Sigmoid colon (tissue), 7 donors: ENCODE results near the gene ARL2. TPM values are rescaled to one million over a fixed set of nuclear protein-coding genes. Genes with fewer than 3 reads are reported as not detected.

Experiments
- DNase-seq: peaks from one replicate; pipeline ENCODE4 v3.0.0-alpha.2; 2019
- H3K27ac ChIP-seq, 4 donors: fragments of 200-600 bp; sonication (generic); one replicate each; pipeline ENCODE4 v1.5.1; 2016 to 2019; ENCODE audit warnings: mild to moderate bottlenecking in 1 of 4
- H3K27me3 ChIP-seq, 3 donors: fragments of 200-600 bp; sonication (generic); one replicate each; pipeline ENCODE4 v1.5.1; 2019; ENCODE audit warnings: mild to moderate bottlenecking in 1 of 3
- H3K36me3 ChIP-seq, 4 donors: fragments of 200-600 bp; sonication (generic); one replicate each; pipeline ENCODE4 v1.5.1; 2016 to 2019
- H3K4me1 ChIP-seq, 4 donors: fragments of 200-600 bp; sonication (generic); one replicate each; pipeline ENCODE4 v1.5.1; 2017 to 2019
- H3K4me3 ChIP-seq, 4 donors: fragments of 200-600 bp; sonication (generic); one replicate each; pipeline ENCODE4 v1.5.1; 2017 to 2019; ENCODE audit warnings: mild to moderate bottlenecking in 2 of 4, moderate library complexity in 1 of 4
- H3K9me3 ChIP-seq, 4 donors: fragments of 200-600 bp in 3 of 4; sonication (generic) in 3 of 4; one replicate each; pipeline versions ENCODE4 v1.5.1 to v1.6.1; 2013 to 2019
- EP300 ChIP-seq, 4 donors: sonication (generic); formaldehyde crosslinking; IDR thresholded peaks; one replicate each; pipeline ENCODE4 v1.6.1; 2017; ENCODE audit warnings: antibody characterized with exemption in 4 of 4
- POLR2A ChIP-seq, 2 donors: fragments of 450-650 bp; IDR thresholded peaks; one replicate each; pipeline ENCODE4 v1.6.1; 2016; ENCODE audit warnings: antibody characterized with exemption in 2 of 2, mild to moderate bottlenecking in 2 of 2, moderate library complexity in 2 of 2
- POLR2AphosphoS5 ChIP-seq, 4 donors: sonication (generic); formaldehyde crosslinking; IDR thresholded peaks; one replicate each; pipeline ENCODE4 v1.6.1; 2017; ENCODE audit warnings: antibody characterized with exemption in 4 of 4
- WGBS, 2 donors: extraction: QIAGEN DNeasy Blood & Tissue Kit; methylation state at CpG; one replicate each; pipeline ENCODE4 v1.1.7; 2013; 5-methylcytosine and 5-hydroxymethylcytosine counted together
- intact Hi-C: fragments of 100-400 bp; cut with DNase I; formaldehyde crosslinking; loops from one replicate; pipeline ENCODE4 v1.15.1; 2023
- polyA plus RNA-seq, 3 donors: library from polyadenylated mRNA; stranded (reverse); fragments of 200-250 nt; gene quantifications; one replicate each; pipeline ENCODE4 v1.2.3, GENCODE V29; 2013
- total RNA-seq, 4 donors: library from RNA; depleted of rRNA; stranded (reverse); fragments of >200 nt; gene quantifications; one replicate each; pipeline ENCODE4 v1.1.0, GENCODE V29; 2016
- TF ChIP-seq, protein P1 (sequence below), 4 experiments: fragments of 450-650 bp in 3 of 4; fragments of 200-600 bp in 1 of 4; IDR thresholded peaks; one replicate each; pipeline ENCODE4 v1.5.1; 2016 to 2019; ENCODE audit warnings: antibody characterized with exemption in 4 of 4, mild to moderate bottlenecking in 3 of 4, moderate library complexity in 2 of 4
- donor health status: healthy with polysubstance abuse.
- donor health status: Bipolar disorder and iron deficiency.
- donor health status: healthy.

ARL2 gene
- total and polyA plus RNA-seq, 7 donors: 92.9 to 157 (median 124) TPM

DNA sequence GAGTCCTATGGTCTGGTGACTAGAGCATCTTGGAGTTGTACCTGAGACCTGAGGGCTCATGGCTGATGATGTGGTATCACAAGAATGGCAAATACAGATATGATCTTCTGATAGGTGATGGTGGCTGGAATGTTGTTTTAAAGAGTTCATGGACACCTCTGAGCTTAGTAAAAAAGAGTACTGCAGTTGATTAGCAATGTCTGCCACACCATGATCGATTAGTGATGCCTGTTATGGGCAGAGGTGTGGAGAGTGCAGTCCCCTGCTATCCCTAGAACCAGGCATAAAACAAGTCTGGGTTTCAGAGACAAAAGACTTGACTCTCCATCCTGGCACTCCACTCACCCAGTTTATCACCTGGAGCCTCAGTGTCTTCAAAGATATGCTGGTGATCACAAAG lies 15.8 kb upstream of the ARL2 start:
- Histone ChIP-seq H3K36me3 (no peaks in the 10 kb centered on the region), H3K4me1 (peaks cover 0 to 26% (median 17%) of the 10 kb centered on the region in 4 donors), H3K4me3 (no peak overlapping the region), H3K27ac (no peak overlapping the region), H3K9me3 (no peaks in the 10 kb centered on the region), H3K27me3 (no peaks in the 10 kb centered on the region)
- 39 to 84% methylated on average over 1 of the region's 1 CpG for WGBS, 2 donors
- DNase-seq: no peak
- TF ChIP-seq POLR2A (IDR thresholded peaks at IDR 0.05) (no peak), EP300 (IDR thresholded peaks at IDR 0.05) (no peak), POLR2AphosphoS5 (IDR thresholded peaks at IDR 0.05) (no peak)
- TF ChIP-seq, protein P1, sequence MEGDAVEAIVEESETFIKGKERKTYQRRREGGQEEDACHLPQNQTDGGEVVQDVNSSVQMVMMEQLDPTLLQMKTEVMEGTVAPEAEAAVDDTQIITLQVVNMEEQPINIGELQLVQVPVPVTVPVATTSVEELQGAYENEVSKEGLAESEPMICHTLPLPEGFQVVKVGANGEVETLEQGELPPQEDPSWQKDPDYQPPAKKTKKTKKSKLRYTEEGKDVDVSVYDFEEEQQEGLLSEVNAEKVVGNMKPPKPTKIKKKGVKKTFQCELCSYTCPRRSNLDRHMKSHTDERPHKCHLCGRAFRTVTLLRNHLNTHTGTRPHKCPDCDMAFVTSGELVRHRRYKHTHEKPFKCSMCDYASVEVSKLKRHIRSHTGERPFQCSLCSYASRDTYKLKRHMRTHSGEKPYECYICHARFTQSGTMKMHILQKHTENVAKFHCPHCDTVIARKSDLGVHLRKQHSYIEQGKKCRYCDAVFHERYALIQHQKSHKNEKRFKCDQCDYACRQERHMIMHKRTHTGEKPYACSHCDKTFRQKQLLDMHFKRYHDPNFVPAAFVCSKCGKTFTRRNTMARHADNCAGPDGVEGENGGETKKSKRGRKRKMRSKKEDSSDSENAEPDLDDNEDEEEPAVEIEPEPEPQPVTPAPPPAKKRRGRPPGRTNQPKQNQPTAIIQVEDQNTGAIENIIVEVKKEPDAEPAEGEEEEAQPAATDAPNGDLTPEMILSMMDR (IDR thresholded peaks at IDR 0.05): no peak
- intact Hi-C loops: loop anchor here (5.0 kb wide), 1 partner anchor 46 kb away; no protein-coding TSS in a partner anchor

DNA sequence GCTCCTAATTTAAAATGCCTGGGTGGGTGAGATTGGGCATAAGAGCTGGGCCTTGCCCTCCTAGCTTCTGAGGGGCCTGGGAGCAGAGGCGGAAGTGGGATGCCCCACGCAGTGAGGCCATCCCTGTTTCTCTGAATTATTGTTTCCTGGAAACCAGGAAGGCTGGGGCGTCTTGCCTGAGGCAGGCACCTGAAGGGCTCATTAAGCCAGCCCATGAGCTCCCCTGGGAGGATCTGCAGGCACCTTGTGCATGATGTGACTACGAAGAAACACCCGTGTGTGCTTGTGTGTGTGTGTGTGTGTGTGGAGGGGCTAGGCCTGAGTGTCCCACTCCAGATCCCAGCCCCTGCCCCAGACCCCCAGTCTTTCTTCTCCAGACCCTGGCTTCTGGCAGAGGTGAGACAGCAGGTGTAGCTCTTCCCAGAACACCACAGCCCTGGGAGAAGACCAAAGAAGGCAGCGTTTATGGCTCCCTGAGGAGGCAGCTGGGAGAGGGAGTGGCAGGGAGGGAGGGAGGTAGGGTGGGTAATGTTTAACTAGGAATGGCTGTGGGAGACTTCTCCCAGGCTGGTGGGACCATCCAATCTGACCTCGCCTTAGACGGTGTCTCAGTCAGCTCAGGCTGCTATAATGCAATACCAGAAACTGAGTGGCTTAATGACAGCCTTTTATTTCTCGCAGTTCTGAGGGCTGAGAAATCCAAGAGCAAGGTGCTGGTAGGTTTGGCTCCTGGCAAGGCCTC lies 15.1 kb upstream of the ARL2 start:
- Histone ChIP-seq H3K4me1 (peaks cover 0 to 26% (median 17%) of the 10 kb centered on the region in 4 donors), H3K9me3 (no peaks in the 10 kb centered on the region), H3K27ac (no peak overlapping the region), H3K4me3 (no peak overlapping the region), H3K27me3 (no peaks in the 10 kb centered on the region), H3K36me3 (no peaks in the 10 kb centered on the region)
- WGBS, 2 donors: 13 to 55% methylated on average over 9 of the region's 9 CpGs
- intact Hi-C loops: loop anchor here (5.0 kb wide), 1 partner anchor 47 kb away; no protein-coding TSS in a partner anchor
- TF ChIP-seq POLR2A (IDR thresholded peaks at IDR 0.05) (no peak), POLR2AphosphoS5 (IDR thresholded peaks at IDR 0.05) (no peak), EP300 (IDR thresholded peaks at IDR 0.05) (no peak)
- TF ChIP-seq, protein P1 (IDR thresholded peaks at IDR 0.05): no peak
- DNase-seq: no peak

DNA sequence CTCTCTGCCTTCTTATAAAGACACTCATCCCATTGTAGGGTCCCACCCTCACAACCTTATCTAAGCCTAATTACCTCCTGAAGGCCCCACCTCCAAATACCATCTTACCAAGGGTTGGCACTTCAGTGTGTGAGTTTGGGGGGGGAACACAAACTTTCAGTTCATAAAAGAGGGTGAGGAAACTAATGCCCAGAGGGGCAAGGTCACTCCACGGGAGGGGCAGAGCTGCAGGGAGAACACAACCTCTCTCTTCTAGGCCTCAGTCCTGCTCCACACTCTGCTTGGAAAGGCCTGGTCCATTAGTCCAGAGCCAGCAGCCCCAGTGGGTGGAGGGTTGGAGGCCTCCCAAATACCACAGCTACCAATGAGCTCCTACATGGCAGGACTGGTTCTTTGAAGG lies 14.5 kb upstream of the ARL2 start:
- no peaks in the 10 kb centered on the region for H3K9me3 ChIP-seq
- no peak for DNase-seq
- no peaks in the 10 kb centered on the region for H3K27me3 ChIP-seq
- no peak for TF ChIP-seq POLR2A (IDR thresholded peaks at IDR 0.05)
- TF ChIP-seq, protein P1 (IDR thresholded peaks at IDR 0.05): no peak
- no peak for TF ChIP-seq POLR2AphosphoS5 (IDR thresholded peaks at IDR 0.05)
- no peak for TF ChIP-seq EP300 (IDR thresholded peaks at IDR 0.05)
- intact Hi-C loops: loop anchor here (5.0 kb wide), 1 partner anchor 47 kb away; no protein-coding TSS in a partner anchor
- no peak overlapping the region for H3K4me3 ChIP-seq
- H3K27ac ChIP-seq: no peak overlapping the region
- WGBS, 2 donors: 15 to 74% methylated on average over 1 of the region's 1 CpG
- peaks cover 0 to 26% (median 17%) of the 10 kb centered on the region in 4 donors for H3K4me1 ChIP-seq
- no peaks in the 10 kb centered on the region for H3K36me3 ChIP-seq

DNA sequence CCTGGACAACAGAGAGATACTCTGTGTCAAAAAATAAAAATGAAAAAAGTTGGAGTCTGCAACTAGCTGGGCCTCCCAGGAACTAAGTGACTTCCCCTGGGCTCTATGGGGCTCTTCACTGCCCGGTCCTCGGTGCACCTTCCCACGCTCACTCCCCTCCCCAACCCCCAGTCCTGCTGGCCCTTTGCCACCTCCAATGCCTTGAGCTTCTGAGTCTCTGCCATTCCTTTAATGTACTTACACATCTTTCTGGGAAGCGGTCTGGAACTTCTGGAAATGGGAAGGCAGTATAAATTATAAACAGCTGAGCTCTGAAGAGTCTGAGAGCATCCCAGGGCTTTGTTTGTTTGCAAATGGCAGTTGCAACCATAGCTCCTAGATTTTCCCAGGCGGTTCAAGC lies 11.3 kb upstream of the ARL2 start:
- H3K27me3 ChIP-seq: no peaks in the 10 kb centered on the region
- intact Hi-C loops: no loop called here
- TF ChIP-seq POLR2AphosphoS5 (IDR thresholded peaks at IDR 0.05) (no peak), EP300 (IDR thresholded peaks at IDR 0.05) (no peak), POLR2A (IDR thresholded peaks at IDR 0.05) (no peak)
- TF ChIP-seq, protein P1 (IDR thresholded peaks at IDR 0.05): no peak
- DNase-seq: no peak
- no peak overlapping the region for H3K4me3 ChIP-seq
- H3K9me3 ChIP-seq: no peaks in the 10 kb centered on the region
- no peak overlapping the region for H3K27ac ChIP-seq
- WGBS, 2 donors: 76 to 79% methylated on average over 5 of the region's 5 CpGs
- no peaks in the 10 kb centered on the region for H3K36me3 ChIP-seq
- H3K4me1 ChIP-seq: no peaks in the 10 kb centered on the region
